ENCODE results near the gene PPA2.

The PPA2 gene

GRCh38 chr4:105352826-105353225, 121.0 kb downstream of the PPA2 start:
- H3K4me3 ChIP-seq (ENCODE audit: low read length) = no peak overlapping the region
- H3K4me1 ChIP-seq (ENCODE audit: low read length) = peaks cover 23% of the 10 kb centered on the region
- no peaks in the 10 kb centered on the region for H3K36me3 ChIP-seq (replicated peaks; ENCODE audit: low read depth, low read length)
- no peaks in the 10 kb centered on the region for H3K27me3 ChIP-seq (ENCODE audit: low read depth, low read length)
- H3K9me3 ChIP-seq (ENCODE audit: insufficient read depth, low read length) = no peaks in the 10 kb centered on the region
- TF ChIP-seq CTCF (IDR thresholded peaks at IDR 0.05; ENCODE audit: low read depth, low read length) = no peak
- no peak for TF ChIP-seq EZH2phosphoT487 (IDR thresholded peaks at IDR 0.05; ENCODE audit: low read depth)
- no peak overlapping the region for H3K9ac ChIP-seq (ENCODE audit: low read length)
- H4K20me1 ChIP-seq (ENCODE audit: insufficient read depth, low read length) = no peaks in the 10 kb centered on the region
- H2AFZ ChIP-seq (ENCODE audit: low read depth, low read length) = no peak overlapping the region
- no peaks in the 10 kb centered on the region for H3K79me2 ChIP-seq (ENCODE audit: low read length)
- no peak overlapping the region for H3K27ac ChIP-seq (ENCODE audit: low read length)
- H3K4me2 ChIP-seq (ENCODE audit: low read length) = 0 out of 2 replicates have a peak overlapping the region, but pooled peaks have one; percentile 11

GRCh38 chr4:105351861-105352260, 122.0 kb downstream of the PPA2 start:
- Histone ChIP-seq H3K9me3 (ENCODE audit: insufficient read depth, low read length) (no peaks in the 10 kb centered on the region), H3K27me3 (ENCODE audit: low read depth, low read length) (no peaks in the 10 kb centered on the region), H3K4me1 (ENCODE audit: low read length) (peaks cover 23% of the 10 kb centered on the region), H3K4me2 (ENCODE audit: low read length) (no peak overlapping the region), H3K9ac (ENCODE audit: low read length) (no peak overlapping the region), H4K20me1 (ENCODE audit: insufficient read depth, low read length) (no peaks in the 10 kb centered on the region), H3K36me3 (replicated peaks; ENCODE audit: low read depth, low read length) (no peaks in the 10 kb centered on the region), H3K27ac (ENCODE audit: low read length) (no peak overlapping the region), H3K79me2 (ENCODE audit: low read length) (no peaks in the 10 kb centered on the region), H3K4me3 (ENCODE audit: low read length) (no peak overlapping the region), H2AFZ (ENCODE audit: low read depth, low read length) (no peak overlapping the region)
- TF ChIP-seq CTCF (IDR thresholded peaks at IDR 0.05; ENCODE audit: low read depth, low read length) (no peak), EZH2phosphoT487 (IDR thresholded peaks at IDR 0.05; ENCODE audit: low read depth) (no peak)

- Histone ChIP-seq H3K79me2 (ENCODE audit: low read length) (no peaks in the 10 kb centered on the region), H3K36me3 (replicated peaks; ENCODE audit: low read depth, low read length) (no peaks in the 10 kb centered on the region), H3K27ac (ENCODE audit: low read length) (no peak overlapping the region), H4K20me1 (ENCODE audit: insufficient read depth, low read length) (no peaks in the 10 kb centered on the region), H3K4me1 (ENCODE audit: low read length) (peaks cover 23% of the 10 kb centered on the region), H3K9ac (ENCODE audit: low read length) (no peak overlapping the region), H3K4me3 (ENCODE audit: low read length) (no peak overlapping the region), H3K4me2 (ENCODE audit: low read length) (no peak overlapping the region), H3K27me3 (ENCODE audit: low read depth, low read length) (no peaks in the 10 kb centered on the region), H2AFZ (ENCODE audit: low read depth, low read length) (no peak overlapping the region), H3K9me3 (ENCODE audit: insufficient read depth, low read length) (no peaks in the 10 kb centered on the region)
- TF ChIP-seq CTCF (IDR thresholded peaks at IDR 0.05; ENCODE audit: low read depth, low read length) = no peak
- no peak for TF ChIP-seq EZH2phosphoT487 (IDR thresholded peaks at IDR 0.05; ENCODE audit: low read depth)
Observed at GRCh38 chr4:105350859-105351490, 122.9 kb downstream of the PPA2 start.

- Histone ChIP-seq H3K4me3 (ENCODE audit: low read length) (no peak overlapping the region), H3K9me3 (ENCODE audit: insufficient read depth, low read length) (no peaks in the 10 kb centered on the region), H3K9ac (ENCODE audit: low read length) (no peak overlapping the region), H3K4me2 (ENCODE audit: low read length) (no peak overlapping the region), H3K27me3 (ENCODE audit: low read depth, low read length) (no peaks in the 10 kb centered on the region), H4K20me1 (ENCODE audit: insufficient read depth, low read length) (no peaks in the 10 kb centered on the region), H3K27ac (ENCODE audit: low read length) (no peak overlapping the region), H3K36me3 (replicated peaks; ENCODE audit: low read depth, low read length) (no peaks in the 10 kb centered on the region), H3K79me2 (ENCODE audit: low read length) (no peaks in the 10 kb centered on the region), H2AFZ (ENCODE audit: low read depth, low read length) (no peak overlapping the region), H3K4me1 (ENCODE audit: low read length) (peaks cover 23% of the 10 kb centered on the region)
- TF ChIP-seq EZH2phosphoT487 (IDR thresholded peaks at IDR 0.05; ENCODE audit: low read depth) (no peak), CTCF (IDR thresholded peaks at IDR 0.05; ENCODE audit: low read depth, low read length) (no peak)
Observed at GRCh38 chr4:105348719-105349118, 125.1 kb downstream of the PPA2 start.

Data from OCI-LY3 (cell line).